Right renal cortex interstitium (tissue), 3 donors: ENCODE data around the gene NDUFS4. TPM values are rescaled to one million over a fixed set of nuclear protein-coding genes. Genes with fewer than 3 reads are reported as not detected.

Source experiments
- polyA plus RNA-seq, 3 donors: library from polyadenylated mRNA; unstranded; fragments of 120-200 nt; gene quantifications; one replicate each; pipeline ENCODE4 v1.2.1, GENCODE V29; 2013; ENCODE audit not compliant: insufficient read length in 3 of 3

Gene NDUFS4
- polyA plus RNA-seq, 3 donors, result 151 to 163 (median 156) TPM

Other genes with a start within 250 kb of the NDUFS4 start
- 10 to 100 TPM; 17.7 to 26.6 (median 25.8) TPM for gene FST, start 80.0 kb upstream of the NDUFS4 start, polyA plus RNA-seq